NCI-H2081 treated with DMSO at 0.1 percent for 48 hours (cell line): Measurements from ENCODE around the gene TRAF3IP1.
"Not testable (repeated sequence)": the region's sequence is repeated elsewhere in the genome, so short reads cannot be mapped to it uniquely, and the experiment has no call there.

Source experiments
- DNase-seq: peaks from one replicate; lab custom pipeline; 2025; lab: John Stamatoyannopoulos, UW

Gene TRAF3IP1

GRCh38 chr2:238308177-238308576, 12.1 kb upstream of the TRAF3IP1 start:
- DNase-seq, result no peak

- DNase-seq, result not testable (repeated sequence)
These were observed 9.6 kb upstream of the TRAF3IP1 start for GRCh38 chr2:238310721-238311120.

- DNase-seq, result no peak
These were observed 6.9 kb upstream of the TRAF3IP1 start for GRCh38 chr2:238313289-238313990.

GRCh38 chr2:238313991-238314350, 6.3 kb upstream of the TRAF3IP1 start:
- no peak for DNase-seq

GRCh38 chr2:238314576-238314975, 5.7 kb upstream of the TRAF3IP1 start:
- DNase-seq, result no peak

GRCh38 chr2:238315031-238315595, 5.2 kb upstream of the TRAF3IP1 start:
- no peak for DNase-seq

GRCh38 chr2:238320648-238321281, 447 bp downstream of the TRAF3IP1 start:
- no peak for DNase-seq

- DNase-seq, result no peak
These were observed 1.1 kb downstream of the TRAF3IP1 start for GRCh38 chr2:238321467-238321866.

- DNase-seq, result no peak
These were observed 1.7 kb downstream of the TRAF3IP1 start for GRCh38 chr2:238322001-238322411.

- not testable (repeated sequence) for DNase-seq
These were observed 3.9 kb downstream of the TRAF3IP1 start for GRCh38 chr2:238324248-238324647.

- no peak for DNase-seq
These were observed 5.4 kb downstream of the TRAF3IP1 start for GRCh38 chr2:238325694-238326093.

GRCh38 chr2:238326801-238327365, 6.6 kb downstream of the TRAF3IP1 start:
- no peak for DNase-seq

GRCh38 chr2:238327751-238328150, 7.4 kb downstream of the TRAF3IP1 start:
- no peak for DNase-seq

- no peak for DNase-seq
These were observed 10.1 kb downstream of the TRAF3IP1 start for GRCh38 chr2:238330391-238330790.

GRCh38 chr2:238331916-238332315, 11.6 kb downstream of the TRAF3IP1 start:
- DNase-seq, result no peak

- DNase-seq, result no peak
These were observed 14.6 kb downstream of the TRAF3IP1 start for GRCh38 chr2:238334885-238335284.

- DNase-seq, result not testable (repeated sequence)
These were observed 15.3 kb downstream of the TRAF3IP1 start for GRCh38 chr2:238335591-238335990.

GRCh38 chr2:238336151-238336550, 15.8 kb downstream of the TRAF3IP1 start:
- DNase-seq, result no peak

GRCh38 chr2:238336793-238337444, 16.6 kb downstream of the TRAF3IP1 start:
- DNase-seq, result no peak

GRCh38 chr2:238337846-238338245, 17.5 kb downstream of the TRAF3IP1 start:
- no peak for DNase-seq

- no peak for DNase-seq
These were observed 18.5 kb downstream of the TRAF3IP1 start for GRCh38 chr2:238338710-238339394.

- DNase-seq, result no peak
These were observed 19.1 kb downstream of the TRAF3IP1 start for GRCh38 chr2:238339395-238339780.
